EH (cell line): Measurements from ENCODE around the gene TRAPPC6A.
A peak's percentile ranks its signal among the peaks of the same experiment; 100 is the strongest.

Source experiments
- DNase-seq: peaks from one replicate; pipeline ENCODE4 v3.0.0-alpha.2; 2015; ENCODE audit warnings: low read depth

Gene TRAPPC6A

GRCh38 chr19:45186509-45187334 lies 8.7 kb upstream of the TRAPPC6A start:
- DNase-seq = peak; percentile 34

- DNase-seq = no peak
These were observed 6.1 kb upstream of the TRAPPC6A start for GRCh38 chr19:45184115-45184514.

- no peak for DNase-seq
These were observed 4.7 kb upstream of the TRAPPC6A start for GRCh38 chr19:45182758-45183157.

- DNase-seq = no peak
These were observed 2.9 kb upstream of the TRAPPC6A start for GRCh38 chr19:45180936-45181335.

GRCh38 chr19:45179892-45180370 lies 1.9 kb upstream of the TRAPPC6A start:
- DNase-seq = no peak

GRCh38 chr19:45179072-45179891 lies 1.2 kb upstream of the TRAPPC6A start:
- peak; percentile 50 for DNase-seq

GRCh38 chr19:45178262-45179071 lies 430 bp upstream of the TRAPPC6A start, which contains the start of gene BLOC1S3:
Gene BLOC1S3, plus strand, starts transcription at chr19:45178784. Its CDS starts 513 bp downstream, at chr19:45179297.
- peak; percentile 100 for DNase-seq

- no peak for DNase-seq
These were observed 2.3 kb downstream of the TRAPPC6A start for GRCh38 chr19:45175515-45176345.

- DNase-seq = peak; percentile 86
These were observed 4.2 kb downstream of the TRAPPC6A start for GRCh38 chr19:45173816-45174215.

- no peak for DNase-seq
These were observed 5.3 kb downstream of the TRAPPC6A start for GRCh38 chr19:45172611-45173208.

- no peak for DNase-seq
These were observed 5.9 kb downstream of the TRAPPC6A start for GRCh38 chr19:45172173-45172572.

GRCh38 chr19:45171211-45171623 lies 6.8 kb downstream of the TRAPPC6A start:
- DNase-seq = no peak

GRCh38 chr19:45170146-45171106 lies 7.6 kb downstream of the TRAPPC6A start:
- DNase-seq = no peak

- no peak for DNase-seq
These were observed 8.4 kb downstream of the TRAPPC6A start for GRCh38 chr19:45169602-45170001.

GRCh38 chr19:45168767-45169351 lies 9.2 kb downstream of the TRAPPC6A start:
- no peak for DNase-seq

- DNase-seq = no peak
These were observed 11.2 kb downstream of the TRAPPC6A start for GRCh38 chr19:45166723-45167252.

GRCh38 chr19:45164577-45165335 lies 13.3 kb downstream of the TRAPPC6A start:
- peak; percentile 76 for DNase-seq
